Liver (tissue), 3 donors: Measurements from ENCODE around the gene HLCS.

Source experiments
- CTCF ChIP-seq: fragments of 150-350 bp; IDR thresholded peaks from 2 replicates; pipeline ENCODE4 v1.5.1; 2017; ENCODE audit warnings: improper control_type of control experiment, low read depth, low read length; ENCODE audit not compliant: missing input control
- EGR1 ChIP-seq, 2 donors: IDR thresholded peaks; 2 replicates each; pipeline ENCODE4 v1.6.1; 2016 to 2018; ENCODE audit warnings: antibody characterized with exemption in 2 of 2, low read depth in 2 of 2
- FOXA1 ChIP-seq: IDR thresholded peaks from 2 replicates; pipeline ENCODE4 v1.6.1; 2016; ENCODE audit warnings: antibody characterized with exemption
- MAX ChIP-seq: IDR thresholded peaks from 2 replicates; pipeline ENCODE4 v1.6.1; 2016; ENCODE audit warnings: antibody characterized with exemption
- RAD21 ChIP-seq, 2 donors: IDR thresholded peaks; 2 replicates each; pipeline ENCODE4 v1.6.1; 2016; ENCODE audit warnings: antibody characterized with exemption in 2 of 2, mild to moderate bottlenecking in 2 of 2
- SP1 ChIP-seq: IDR thresholded peaks from 2 replicates; pipeline ENCODE4 v1.6.1; 2018; ENCODE audit warnings: antibody characterized with exemption, mild to moderate bottlenecking
- TAF1 ChIP-seq: conservative IDR thresholded peaks from 2 replicates; pipeline ENCODE4 v1.6.1; 2016; ENCODE audit warnings: antibody characterized with exemption, mild to moderate bottlenecking
- TF ChIP-seq, protein P1 (sequence below): IDR thresholded peaks from 2 replicates; pipeline ENCODE4 v1.6.1; 2016; ENCODE audit warnings: antibody characterized with exemption, mild to moderate bottlenecking
- TF ChIP-seq, protein P2 (sequence below): IDR thresholded peaks from 2 replicates; pipeline ENCODE4 v1.6.1; 2016; ENCODE audit warnings: antibody characterized with exemption
- donor health status: healthy.
- donor health status: healthy.

GRCh38 chr21:36927719-36928117, 38.8 kb downstream of the HLCS start:
- TF ChIP-seq CTCF: peak; percentile 89
- no peak for TF ChIP-seq EGR1 (IDR thresholded peaks at IDR 0.05; ENCODE audit: low read depth in 2 of 2)
- TF ChIP-seq SP1: no peak
- no peak for TF ChIP-seq FOXA1
- no peak for TF ChIP-seq MAX
- no peak for TF ChIP-seq TAF1
- TF ChIP-seq, protein P1, sequence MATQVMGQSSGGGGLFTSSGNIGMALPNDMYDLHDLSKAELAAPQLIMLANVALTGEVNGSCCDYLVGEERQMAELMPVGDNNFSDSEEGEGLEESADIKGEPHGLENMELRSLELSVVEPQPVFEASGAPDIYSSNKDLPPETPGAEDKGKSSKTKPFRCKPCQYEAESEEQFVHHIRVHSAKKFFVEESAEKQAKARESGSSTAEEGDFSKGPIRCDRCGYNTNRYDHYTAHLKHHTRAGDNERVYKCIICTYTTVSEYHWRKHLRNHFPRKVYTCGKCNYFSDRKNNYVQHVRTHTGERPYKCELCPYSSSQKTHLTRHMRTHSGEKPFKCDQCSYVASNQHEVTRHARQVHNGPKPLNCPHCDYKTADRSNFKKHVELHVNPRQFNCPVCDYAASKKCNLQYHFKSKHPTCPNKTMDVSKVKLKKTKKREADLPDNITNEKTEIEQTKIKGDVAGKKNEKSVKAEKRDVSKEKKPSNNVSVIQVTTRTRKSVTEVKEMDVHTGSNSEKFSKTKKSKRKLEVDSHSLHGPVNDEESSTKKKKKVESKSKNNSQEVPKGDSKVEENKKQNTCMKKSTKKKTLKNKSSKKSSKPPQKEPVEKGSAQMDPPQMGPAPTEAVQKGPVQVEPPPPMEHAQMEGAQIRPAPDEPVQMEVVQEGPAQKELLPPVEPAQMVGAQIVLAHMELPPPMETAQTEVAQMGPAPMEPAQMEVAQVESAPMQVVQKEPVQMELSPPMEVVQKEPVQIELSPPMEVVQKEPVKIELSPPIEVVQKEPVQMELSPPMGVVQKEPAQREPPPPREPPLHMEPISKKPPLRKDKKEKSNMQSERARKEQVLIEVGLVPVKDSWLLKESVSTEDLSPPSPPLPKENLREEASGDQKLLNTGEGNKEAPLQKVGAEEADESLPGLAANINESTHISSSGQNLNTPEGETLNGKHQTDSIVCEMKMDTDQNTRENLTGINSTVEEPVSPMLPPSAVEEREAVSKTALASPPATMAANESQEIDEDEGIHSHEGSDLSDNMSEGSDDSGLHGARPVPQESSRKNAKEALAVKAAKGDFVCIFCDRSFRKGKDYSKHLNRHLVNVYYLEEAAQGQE: no peak
- peak; percentile 96 for TF ChIP-seq RAD21 (IDR thresholded peaks at IDR 0.05)
- TF ChIP-seq, protein P2, sequence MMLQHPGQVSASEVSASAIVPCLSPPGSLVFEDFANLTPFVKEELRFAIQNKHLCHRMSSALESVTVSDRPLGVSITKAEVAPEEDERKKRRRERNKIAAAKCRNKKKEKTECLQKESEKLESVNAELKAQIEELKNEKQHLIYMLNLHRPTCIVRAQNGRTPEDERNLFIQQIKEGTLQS: no peak
